ENCODE data around the gene FAM180B. TPM values are rescaled to one million over a fixed set of nuclear protein-coding genes. Genes with fewer than 3 reads are reported as not detected.

FAM180B gene
- total and polyA plus RNA-seq, 12 donors: 0.16 to 0.38 (median 0.24) TPM; not detected in 9

DNA sequence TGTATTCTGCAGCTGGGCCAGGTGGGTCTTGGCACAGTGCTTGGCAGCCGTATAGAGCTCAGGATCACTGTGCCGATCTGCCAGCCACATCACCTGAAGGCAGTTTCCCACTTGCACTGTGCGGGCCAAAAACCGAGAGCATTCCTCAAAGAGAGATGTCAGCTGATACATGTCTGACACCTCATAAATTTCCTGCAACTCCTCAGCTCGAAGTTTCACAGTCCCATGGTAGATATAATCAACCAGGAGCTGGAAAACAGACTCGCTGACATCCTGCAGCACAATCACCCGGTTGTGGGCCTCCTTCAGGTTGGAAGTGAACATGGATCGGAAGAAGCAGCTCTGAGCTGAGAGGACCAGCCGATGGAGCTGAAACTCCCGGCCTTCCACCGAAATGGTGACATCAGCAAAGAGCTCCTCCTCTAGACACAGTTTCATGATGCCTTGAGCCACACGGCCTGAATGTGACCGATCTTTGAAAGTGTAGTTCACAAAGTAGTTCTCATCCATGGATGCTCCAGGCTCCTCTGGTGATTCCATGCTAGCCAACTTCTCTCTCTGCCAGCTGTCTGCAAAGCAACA lies 8.9 kb upstream of the FAM180B start:
- peak overlapping the region in 1 of 4 donors; percentile 81 for H3K4me3 ChIP-seq
- intact Hi-C loops (cut with DNase I): no loop called here

DNA sequence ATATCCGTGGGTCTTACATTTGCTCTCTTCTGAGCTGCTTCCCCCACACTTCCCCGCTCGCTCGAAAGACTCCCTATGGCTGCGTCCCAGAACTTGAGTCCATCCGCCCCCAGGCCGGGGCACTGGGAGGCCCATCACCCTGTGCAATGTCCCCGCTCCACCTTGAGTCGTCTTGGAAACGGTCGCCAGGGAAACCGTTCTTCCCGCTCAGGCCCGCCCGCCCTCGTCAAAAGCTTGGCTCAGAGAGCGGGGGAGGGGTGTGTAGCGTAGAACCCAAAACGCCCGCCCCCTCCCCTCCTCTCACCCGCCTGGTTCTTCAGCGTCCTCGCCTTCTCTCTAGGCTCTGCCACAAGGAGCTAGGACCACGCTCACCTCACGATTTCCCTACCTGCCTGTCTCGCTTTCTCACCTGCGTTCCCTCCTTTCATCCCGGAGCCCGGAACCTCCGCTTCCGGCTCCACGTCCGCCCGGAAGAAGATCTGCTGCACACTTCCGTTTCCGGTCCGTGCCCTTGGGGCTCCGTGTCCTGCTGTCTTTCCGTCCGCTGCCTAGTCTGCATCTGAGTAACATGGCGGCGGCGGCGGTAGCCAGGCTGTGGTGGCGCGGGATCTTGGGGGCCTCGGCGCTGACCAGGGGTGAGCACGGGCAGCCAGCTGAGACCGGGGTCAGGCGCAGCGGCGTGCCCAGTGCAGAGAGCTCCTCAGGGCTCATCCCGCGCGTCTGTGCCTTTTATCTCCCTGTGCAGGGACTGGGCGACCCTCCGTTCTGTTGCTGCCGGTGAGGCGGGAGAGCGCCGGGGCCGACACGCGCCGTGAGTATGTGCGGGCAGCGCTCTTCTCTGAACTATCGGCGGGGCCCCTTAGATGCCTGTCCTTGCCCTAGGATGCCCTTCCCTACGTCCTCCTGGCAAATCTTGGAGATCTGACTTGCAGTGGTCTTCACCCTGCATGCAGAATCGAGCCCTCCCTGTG lies 7.7 kb upstream of the FAM180B start, which contains the start of the genes KBTBD4 and NDUFS3:
TSS of gene KBTBD4 (minus strand) at position 447 of the 971 bp plus-strand sequence. CDS start at position 428, 19 bp downstream.
TSS of gene NDUFS3 (plus strand) at position 551 of the 971 bp plus-strand sequence. CDS start at position 569, 18 bp downstream.
- peak; percentile 87 to 94 (median 91) for DNase-seq
- Histone ChIP-seq H3K27me3 (no peaks in the 10 kb centered on the region), H3K4me1 (replicated peaks in 1 of 2) (peaks cover 18 to 25% of the 10 kb centered on the region in 2 donors), H3K4me3 (peak within 1 kb of the TSS; percentile 62 to 88 (median 72)), H3K9me3 (replicated peaks in 1 of 3) (no peaks in the 10 kb centered on the region), H3K36me3 (replicated peaks in 1 of 2) (peaks cover 0 to 54% of the 10 kb centered on the region in 2 donors), H3K27ac (peak within 1 kb of the TSS; percentile 55 to 92 (median 84))
- intact Hi-C loops (cut with DNase I): no loop called here
- WGBS, 4 donors: 0 to 1% (median 1%) methylated on average over 25 to 72 of the region's 72 CpGs
- TF ChIP-seq, protein P1, sequence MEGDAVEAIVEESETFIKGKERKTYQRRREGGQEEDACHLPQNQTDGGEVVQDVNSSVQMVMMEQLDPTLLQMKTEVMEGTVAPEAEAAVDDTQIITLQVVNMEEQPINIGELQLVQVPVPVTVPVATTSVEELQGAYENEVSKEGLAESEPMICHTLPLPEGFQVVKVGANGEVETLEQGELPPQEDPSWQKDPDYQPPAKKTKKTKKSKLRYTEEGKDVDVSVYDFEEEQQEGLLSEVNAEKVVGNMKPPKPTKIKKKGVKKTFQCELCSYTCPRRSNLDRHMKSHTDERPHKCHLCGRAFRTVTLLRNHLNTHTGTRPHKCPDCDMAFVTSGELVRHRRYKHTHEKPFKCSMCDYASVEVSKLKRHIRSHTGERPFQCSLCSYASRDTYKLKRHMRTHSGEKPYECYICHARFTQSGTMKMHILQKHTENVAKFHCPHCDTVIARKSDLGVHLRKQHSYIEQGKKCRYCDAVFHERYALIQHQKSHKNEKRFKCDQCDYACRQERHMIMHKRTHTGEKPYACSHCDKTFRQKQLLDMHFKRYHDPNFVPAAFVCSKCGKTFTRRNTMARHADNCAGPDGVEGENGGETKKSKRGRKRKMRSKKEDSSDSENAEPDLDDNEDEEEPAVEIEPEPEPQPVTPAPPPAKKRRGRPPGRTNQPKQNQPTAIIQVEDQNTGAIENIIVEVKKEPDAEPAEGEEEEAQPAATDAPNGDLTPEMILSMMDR (IDR thresholded peaks at IDR 0.05): peak in 1 of 6 experiments; percentile 3
- TF ChIP-seq POLR2A (IDR thresholded peaks at IDR 0.05): peak; percentile 74 to 78

More for the DNA sequence above, 8.9 kb upstream of the FAM180B start:
- WGBS, 4 donors: 56 to 67% (median 63%) methylated on average over 4 to 13 of the region's 13 CpGs
- no peak for DNase-seq
- H3K27me3 ChIP-seq: no peaks in the 10 kb centered on the region
- H3K4me1 ChIP-seq (replicated peaks in 1 of 2): peaks cover 18 to 25% of the 10 kb centered on the region in 2 donors
- no peak for TF ChIP-seq POLR2A (IDR thresholded peaks at IDR 0.05)
- TF ChIP-seq, protein P1 (IDR thresholded peaks at IDR 0.05): no peak
- no peaks in the 10 kb centered on the region for H3K9me3 ChIP-seq (replicated peaks in 1 of 3)
- H3K36me3 ChIP-seq (replicated peaks in 1 of 2): peaks cover 0 to 54% of the 10 kb centered on the region in 2 donors
- peak overlapping the region in 1 of 5 donors; percentile 91 for H3K27ac ChIP-seq

DNA sequence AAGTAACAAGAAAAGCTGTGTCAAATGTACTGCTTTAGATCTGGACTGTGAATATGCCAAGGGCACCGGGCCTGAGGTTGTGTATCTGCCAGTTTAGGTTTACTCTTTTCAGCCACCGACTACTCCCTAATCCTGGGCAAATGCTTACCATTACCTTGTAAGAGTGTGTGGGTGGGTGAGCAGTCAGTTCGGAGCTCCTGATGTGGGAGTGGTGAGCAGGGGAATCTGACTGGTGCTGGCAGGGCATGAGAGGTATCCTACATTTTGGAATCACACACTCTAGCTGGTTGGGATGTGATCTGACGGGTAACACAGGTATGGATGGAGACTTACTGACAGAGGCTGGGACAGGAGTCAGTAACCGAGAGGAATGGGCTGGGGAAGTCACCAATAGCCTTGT lies 2.6 kb upstream of the FAM180B start:
- Histone ChIP-seq H3K9me3 (replicated peaks in 1 of 3) (no peaks in the 10 kb centered on the region), H3K4me3 (no peak overlapping the region), H3K4me1 (replicated peaks in 1 of 2) (peaks cover 7 to 9% of the 10 kb centered on the region in 2 donors), H3K27me3 (no peaks in the 10 kb centered on the region), H3K27ac (no peak overlapping the region), H3K36me3 (replicated peaks in 1 of 2) (peaks cover 0 to 49% of the 10 kb centered on the region in 2 donors)
- no peak for DNase-seq
- WGBS, 4 donors: 87 to 91% (median 89%) methylated on average over 5 of the region's 5 CpGs
- TF ChIP-seq POLR2A (IDR thresholded peaks at IDR 0.05): no peak
- TF ChIP-seq, protein P1 (IDR thresholded peaks at IDR 0.05): no peak
- intact Hi-C loops (cut with DNase I): no loop called here

Measured in adrenal gland (tissue), 12 donors.